K562 (cell line): ENCODE results near the gene MRPL27. TPM values are rescaled to one million over a fixed set of nuclear protein-coding genes. Genes with fewer than 3 reads are reported as not detected.

Experiments used
- CREM ChIP-seq: IDR thresholded peaks from 2 replicates; pipeline ENCODE4 v1.6.1; 2014; ENCODE audit warnings: antibody characterized with exemption, low read depth
- EGR1 ChIP-seq: fragments of 450-650 bp; conservative IDR thresholded peaks from 2 replicates; pipeline ENCODE4 v1.6.1; 2017; ENCODE audit warnings: mild to moderate bottlenecking
- ELF4 ChIP-seq: fragments of 450-650 bp; formaldehyde crosslinking; IDR thresholded peaks from 2 replicates; pipeline ENCODE4 v1.4.0; 2022; ENCODE audit warnings: missing genetic modification characterization
- GTF2E2 ChIP-seq: fragments of 200-800 bp; sonication (Bioruptor generic); IDR thresholded peaks from 2 replicates; pipeline ENCODE4 v1.6.1; 2016; ENCODE audit warnings: missing genetic modification characterization, missing compliant biosample characterization
- HDAC2 ChIP-seq: fragments of 450-650 bp; IDR thresholded peaks from 2 replicates; pipeline ENCODE4 v1.6.1; 2016; ENCODE audit warnings: mild to moderate bottlenecking
- HNRNPK ChIP-seq: fragments of 200-400 bp; formaldehyde crosslinking; IDR thresholded peaks from one replicate; pipeline ENCODE4 v1.6.1; 2018; ENCODE audit warnings: mild to moderate bottlenecking, low read depth, low read length; ENCODE audit not compliant: poor library complexity, severe bottlenecking
- JUN ChIP-seq, 2 experiments: sonication (generic) in 1 of 2; formaldehyde crosslinking in 1 of 2; IDR thresholded peaks; 2 replicates each; pipeline versions ENCODE4 v1.6.1 to v1.8.0; 2012 to 2022; ENCODE audit warnings: borderline replicate concordance in 2 of 2, mild to moderate bottlenecking in 2 of 2, improper control_type of control experiment in 1 of 2, low read depth in 1 of 2, low read length in 1 of 2, missing genetic modification reagents in 1 of 2
- KLF1 ChIP-seq: fragments of 450-650 bp; IDR thresholded peaks from 2 replicates; pipeline ENCODE4 v1.6.1; 2016; ENCODE audit warnings: missing genetic modification characterization, missing compliant biosample characterization
- MAX ChIP-seq: sonication (generic); formaldehyde crosslinking; IDR thresholded peaks from 2 replicates; pipeline ENCODE4 v1.9.0; 2022; ENCODE audit warnings: mild to moderate bottlenecking, missing genetic modification reagents
- MBD1 ChIP-seq: fragments of 250-450 bp; sonication (Bioruptor Pico); IDR thresholded peaks from 2 replicates; pipeline ENCODE4 v1.8.0; 2022; ENCODE audit warnings: inconsistent platforms
- MLLT1 ChIP-seq, 2 experiments: fragments of 450-650 bp; IDR thresholded peaks; 2 replicates each; pipeline ENCODE4 v1.6.1; 2016
- NR2F6 ChIP-seq: fragments of 450-650 bp; formaldehyde crosslinking; IDR thresholded peaks from 2 replicates; pipeline ENCODE4 v1.4.0; 2020; ENCODE audit warnings: mild to moderate bottlenecking
- NRF1 ChIP-seq, 2 experiments: fragments of 450-650 bp; IDR thresholded peaks in 1 of 2; conservative IDR thresholded peaks in 1 of 2; 2 replicates each; pipeline ENCODE4 v1.6.1; 2014; ENCODE audit warnings: mild to moderate bottlenecking in 2 of 2
- PCBP2 ChIP-seq: fragments of 200-400 bp; formaldehyde crosslinking; IDR thresholded peaks from 2 replicates; pipeline ENCODE4 v1.6.1; 2018; ENCODE audit warnings: low read length, low read depth, mild to moderate bottlenecking, moderate library complexity; ENCODE audit not compliant: poor library complexity, severe bottlenecking
- RBM17 ChIP-seq: fragments of 200-400 bp; formaldehyde crosslinking; IDR thresholded peaks from 2 replicates; pipeline ENCODE4 v1.6.1; 2017; ENCODE audit warnings: low read depth, mild to moderate bottlenecking, low read length, borderline replicate concordance
- SNAPC5 ChIP-seq: fragments of 250-450 bp; sonication (Bioruptor Pico); IDR thresholded peaks from 2 replicates; pipeline ENCODE4 v1.8.0; 2021; ENCODE audit warnings: moderate library complexity, mild to moderate bottlenecking, inconsistent platforms
- YY1 ChIP-seq, 3 experiments: IDR thresholded peaks; 2 replicates each; pipeline ENCODE4 v1.6.1; 2011; ENCODE audit warnings: low read length in 2 of 3, mild to moderate bottlenecking in 2 of 3, moderate library complexity in 2 of 3, borderline replicate concordance in 1 of 3, control low read depth in 1 of 3, low read depth in 1 of 3; ENCODE audit not compliant: insufficient read depth in 3 of 3, insufficient replicate concordance in 2 of 3, control insufficient read depth in 1 of 3, insufficient read length in 1 of 3; ENCODE audit errors: extremely low read depth in 1 of 3
- ZBTB2 ChIP-seq: fragments of 450-650 bp; IDR thresholded peaks from 2 replicates; pipeline ENCODE4 v1.6.1; 2016; ENCODE audit warnings: antibody characterized with exemption
- ZBTB7A ChIP-seq: IDR thresholded peaks from 2 replicates; pipeline ENCODE4 v1.6.1; 2011; ENCODE audit warnings: low read depth, mild to moderate bottlenecking, low read length, moderate library complexity, borderline replicate concordance; ENCODE audit not compliant: control insufficient read depth
- ZNF41 ChIP-seq: fragments of 250-450 bp; sonication (Bioruptor Pico); conservative IDR thresholded peaks from 2 replicates; pipeline ENCODE4 v1.4.0; 2020; ENCODE audit warnings: mild to moderate bottlenecking
- polyA plus RNA-seq, 8 experiments: library from polyadenylated mRNA; depleted of rRNA in 4 of 8; stranded (reverse) in 5 of 8; unstranded in 3 of 8; fragments of >200 nt; fragmentation: Nextera tagmentation in 2 of 8; fragmentation: Illumina TruSeq in 1 of 8; extraction: Ambion mirVana in 2 of 8; extraction: Trizol in 1 of 8; gene quantifications; 2 replicates each; pipeline versions ENCODE4 v1.2.1 to v1.2.3, GENCODE V29; 2011 to 2014; ENCODE audit warnings: inconsistent platforms in 1 of 8, missing spikeins in 1 of 8
- total RNA-seq, 7 experiments: library from RNA; depleted of rRNA in 6 of 7; stranded (reverse); fragments of >200 nt in 6 of 7; fragmentation: Illumina TruSeq in 2 of 7; extraction: Trizol in 2 of 7; gene quantifications; 2 replicates each; pipeline versions ENCODE4 v1.2.1 to v1.2.3, GENCODE V29; 2011 to 2021; ENCODE audit warnings: low replicate concordance in 1 of 7

The MRPL27 gene
- total and polyA plus RNA-seq, 9 of the 15 experiments (the other 6 are each of a cell fraction or from before 2014, with no cell fraction given): 96.3 to 401 (median 142) TPM

- TF ChIP-seq MBD1 (no peak), CREM (no peak), KLF1 (no peak), ELF4 (CRISPR knock-in tag) (no peak), YY1 (IDR thresholded peaks at IDR 0.05; ENCODE audit: borderline replicate concordance in 1 of 3, control insufficient read depth in 1 of 3, extremely low read depth in 1 of 3, insufficient read depth in 3 of 3, insufficient read length in 1 of 3, insufficient replicate concordance in 2 of 3, low read depth in 1 of 3, low read length in 2 of 3) (peak in 2 of 3 experiments; percentile 68 to 83), RBM17 (no peak), HDAC2 (peak; percentile 63; the same call in 1 of the 2 replicates), JUN (IDR thresholded peaks at IDR 0.05; ENCODE audit: borderline replicate concordance, low read depth, low read length) (no peak), JUN (CRISPR knock-in tag; IDR thresholded peaks at IDR 0.05; ENCODE audit: borderline replicate concordance) (no peak), GTF2E2 (tag) (no peak), NRF1 (conservative IDR thresholded peaks at IDR 0.05 in 1 of 2, IDR thresholded peaks at IDR 0.05 in 1 of 2) (peak; percentile 23 to 25; a peak in 2 of 4 replicates), MAX (CRISPR knock-in tag) (peak; percentile 92), ZNF41 (CRISPR knock-in tag) (no peak), ZBTB2 (peak; percentile 37; the same call in 1 of the 2 replicates), PCBP2 (no peak), SNAPC5 (CRISPR knock-in tag) (no peak), ZBTB7A (no peak), MLLT1 (IDR thresholded peaks at IDR 0.05) (no peak), NR2F6 (CRISPR knock-in tag) (no peak), EGR1 (peak; percentile 58), HNRNPK (no peak)
Measured at GRCh38 chr17:50345432-50346312, 27.3 kb downstream of the MRPL27 start, which contains the start of gene XYLT2 (continued).
